ENCODE data around the gene MRPS23. TPM values are rescaled to one million over a fixed set of nuclear protein-coding genes. Genes with fewer than 3 reads are reported as not detected.

The MRPS23 gene
- total RNA-seq, 1 experiment from 2014 or later, result 97.5 TPM

- peak; percentile 46; the same call in 1 of the 2 replicates for ATAC-seq
- no peak overlapping the region for H3K4me2 ChIP-seq (ENCODE audit: low read length)
- no peak overlapping the region for H3K27ac ChIP-seq (ENCODE audit: low read length)
- TF ChIP-seq CTCF (conservative IDR thresholded peaks at IDR 0.05; ENCODE audit: low read depth, low read length), result no peak
- no peak for TF ChIP-seq EZH2phosphoT487 (IDR thresholded peaks at IDR 0.05; ENCODE audit: borderline replicate concordance, low read length)
- TF ChIP-seq EZH2 (IDR thresholded peaks at IDR 0.05; ENCODE audit: low read length, unreplicated experiment), result no peak
- no peaks in the 10 kb centered on the region for H3K9me2 ChIP-seq (replicated peaks; ENCODE audit: low read length)
- no peak overlapping the region for H3K4me3 ChIP-seq (ENCODE audit: low read length)
- ChIA-PET CTCF (no interaction called here), POLR2A (ENCODE audit: unreplicated experiment) (interaction anchor here (0.5 kb wide), 1 partner anchor 9 kb away, joined by 3 read pairs; no protein-coding TSS in a partner anchor)
- H3K4me1 ChIP-seq (ENCODE audit: insufficient read depth, low read length), result no peaks in the 10 kb centered on the region
- peaks cover 63% of the 10 kb centered on the region for H3K27me3 ChIP-seq (ENCODE audit: low read length)
- H4K20me1 ChIP-seq (ENCODE audit: low read length), result no peaks in the 10 kb centered on the region
- H2AFZ ChIP-seq (ENCODE audit: low read length), result no peak overlapping the region
- intact Hi-C loops (cut with micrococcal nuclease), result no loop called here
- peak; percentile 10 for DNase-seq
- H3F3A ChIP-seq (ENCODE audit: low read length, unreplicated experiment), result no peaks in the 10 kb centered on the region
- no peaks in the 10 kb centered on the region for H3K9me3 ChIP-seq (ENCODE audit: low read length)
- BruUV-seq (replicated peaks), result no TSS peak
- H3K9ac ChIP-seq (ENCODE audit: low read length), result no peak overlapping the region
- no peaks in the 10 kb centered on the region for H3K36me3 ChIP-seq (ENCODE audit: low read depth, low read length)
- no peaks in the 10 kb centered on the region for H3K79me2 ChIP-seq (ENCODE audit: low read length)
These were observed 38.1 kb downstream of the MRPS23 start for GRCh38 chr17:57811638-57812280.

GRCh38 chr17:57810721-57811637 is 38.9 kb downstream of the MRPS23 start:
- Histone ChIP-seq H3K4me2 (ENCODE audit: low read length) (no peak overlapping the region), H3K9ac (ENCODE audit: low read length) (no peak overlapping the region), H3K4me3 (ENCODE audit: low read length) (no peak overlapping the region), H2AFZ (ENCODE audit: low read length) (no peak overlapping the region), H3F3A (ENCODE audit: low read length, unreplicated experiment) (no peaks in the 10 kb centered on the region), H3K27ac (ENCODE audit: low read length) (no peak overlapping the region), H3K27me3 (ENCODE audit: low read length) (peaks cover 59% of the 10 kb centered on the region), H3K9me3 (ENCODE audit: low read length) (no peaks in the 10 kb centered on the region), H3K9me2 (replicated peaks; ENCODE audit: low read length) (no peaks in the 10 kb centered on the region), H3K4me1 (ENCODE audit: insufficient read depth, low read length) (no peaks in the 10 kb centered on the region), H4K20me1 (ENCODE audit: low read length) (no peaks in the 10 kb centered on the region), H3K79me2 (ENCODE audit: low read length) (no peaks in the 10 kb centered on the region), H3K36me3 (ENCODE audit: low read depth, low read length) (no peaks in the 10 kb centered on the region)
- no TSS peak for BruUV-seq (replicated peaks)
- DNase-seq, result no peak
- ChIA-PET CTCF (no interaction called here), POLR2A (ENCODE audit: unreplicated experiment) (interaction anchor here (0.5 kb wide), 1 partner anchor 8 kb away, joined by 3 read pairs; no protein-coding TSS in a partner anchor)
- no peak for ATAC-seq
- TF ChIP-seq EZH2phosphoT487 (IDR thresholded peaks at IDR 0.05; ENCODE audit: borderline replicate concordance, low read length) (no peak), EZH2 (IDR thresholded peaks at IDR 0.05; ENCODE audit: low read length, unreplicated experiment) (no peak), CTCF (conservative IDR thresholded peaks at IDR 0.05; ENCODE audit: low read depth, low read length) (no peak)
- intact Hi-C loops (cut with micrococcal nuclease), result no loop called here
